HL-60 (cell line): ENCODE results near the gene MGAT5.

ENCODE experiments used
- CTCF ChIP-seq: IDR thresholded peaks from one replicate; pipeline ENCODE4 v1.5.1; 2011; ENCODE audit warnings: low read length, control low read depth, inconsistent platforms; ENCODE audit not compliant: insufficient read depth
- GABPA ChIP-seq: IDR thresholded peaks from 2 replicates; pipeline ENCODE4 v1.6.1; 2012; ENCODE audit warnings: low read depth
- POLR2AphosphoS5 ChIP-seq: IDR thresholded peaks from 2 replicates; pipeline ENCODE4 v1.6.1; 2012; ENCODE audit warnings: low read depth
- SPI1 ChIP-seq: IDR thresholded peaks from 2 replicates; pipeline ENCODE4 v1.6.1; 2012; ENCODE audit warnings: low read depth, mild to moderate bottlenecking, borderline replicate concordance
- TF ChIP-seq, protein P1 (sequence below): IDR thresholded peaks from 2 replicates; pipeline ENCODE4 v1.6.1; 2012; ENCODE audit warnings: low read depth; ENCODE audit not compliant: insufficient replicate concordance

DNA sequence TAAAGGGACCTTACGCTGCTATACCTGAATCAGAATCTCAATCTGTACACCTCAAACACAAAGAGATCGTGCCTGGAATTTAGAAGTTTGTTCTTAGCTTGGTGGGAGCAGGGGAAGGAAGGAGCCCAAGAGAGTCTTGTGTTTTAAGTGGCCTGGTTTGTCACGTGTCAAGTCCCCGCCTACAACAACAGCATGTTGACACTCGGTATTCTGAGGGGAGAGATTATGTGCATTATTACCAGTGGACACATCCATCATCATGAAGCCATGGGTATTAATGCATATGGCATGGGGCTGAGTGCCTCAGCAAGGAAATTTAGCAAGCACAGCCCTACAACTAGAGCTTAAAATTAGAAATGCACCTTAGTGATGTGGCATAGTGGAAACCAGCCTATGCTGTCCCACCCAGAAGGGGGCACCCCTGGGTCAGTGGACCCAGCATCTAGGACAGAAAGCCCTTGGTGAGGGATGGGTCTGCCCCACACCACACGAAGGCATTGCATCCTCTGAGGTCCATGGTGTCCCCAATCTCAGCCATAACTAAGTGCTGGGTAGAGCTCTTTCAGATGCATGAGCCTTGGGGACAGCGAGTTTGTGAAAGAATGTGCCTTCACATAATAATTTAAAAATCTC lies 138.7 kb downstream of the MGAT5 start:
- TF ChIP-seq POLR2AphosphoS5 (no peak), CTCF (no peak), SPI1 (no peak), GABPA (no peak)
- TF ChIP-seq, protein P1, sequence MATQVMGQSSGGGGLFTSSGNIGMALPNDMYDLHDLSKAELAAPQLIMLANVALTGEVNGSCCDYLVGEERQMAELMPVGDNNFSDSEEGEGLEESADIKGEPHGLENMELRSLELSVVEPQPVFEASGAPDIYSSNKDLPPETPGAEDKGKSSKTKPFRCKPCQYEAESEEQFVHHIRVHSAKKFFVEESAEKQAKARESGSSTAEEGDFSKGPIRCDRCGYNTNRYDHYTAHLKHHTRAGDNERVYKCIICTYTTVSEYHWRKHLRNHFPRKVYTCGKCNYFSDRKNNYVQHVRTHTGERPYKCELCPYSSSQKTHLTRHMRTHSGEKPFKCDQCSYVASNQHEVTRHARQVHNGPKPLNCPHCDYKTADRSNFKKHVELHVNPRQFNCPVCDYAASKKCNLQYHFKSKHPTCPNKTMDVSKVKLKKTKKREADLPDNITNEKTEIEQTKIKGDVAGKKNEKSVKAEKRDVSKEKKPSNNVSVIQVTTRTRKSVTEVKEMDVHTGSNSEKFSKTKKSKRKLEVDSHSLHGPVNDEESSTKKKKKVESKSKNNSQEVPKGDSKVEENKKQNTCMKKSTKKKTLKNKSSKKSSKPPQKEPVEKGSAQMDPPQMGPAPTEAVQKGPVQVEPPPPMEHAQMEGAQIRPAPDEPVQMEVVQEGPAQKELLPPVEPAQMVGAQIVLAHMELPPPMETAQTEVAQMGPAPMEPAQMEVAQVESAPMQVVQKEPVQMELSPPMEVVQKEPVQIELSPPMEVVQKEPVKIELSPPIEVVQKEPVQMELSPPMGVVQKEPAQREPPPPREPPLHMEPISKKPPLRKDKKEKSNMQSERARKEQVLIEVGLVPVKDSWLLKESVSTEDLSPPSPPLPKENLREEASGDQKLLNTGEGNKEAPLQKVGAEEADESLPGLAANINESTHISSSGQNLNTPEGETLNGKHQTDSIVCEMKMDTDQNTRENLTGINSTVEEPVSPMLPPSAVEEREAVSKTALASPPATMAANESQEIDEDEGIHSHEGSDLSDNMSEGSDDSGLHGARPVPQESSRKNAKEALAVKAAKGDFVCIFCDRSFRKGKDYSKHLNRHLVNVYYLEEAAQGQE, result no peak
